Activated CD4-positive, alpha-beta T cell treated with anti-CD3 and anti-CD28 coated beads for 1 hour (primary cell): Measurements from ENCODE around the gene ADGRA1.
"Not testable (repeated sequence)": the region's sequence is repeated elsewhere in the genome, so short reads cannot be mapped to it uniquely, and the experiment has no call there.

Source experiments
- DNase-seq: peaks from one replicate; pipeline ENCODE4 v3.0.0-alpha.2; 2020

Gene ADGRA1

DNA sequence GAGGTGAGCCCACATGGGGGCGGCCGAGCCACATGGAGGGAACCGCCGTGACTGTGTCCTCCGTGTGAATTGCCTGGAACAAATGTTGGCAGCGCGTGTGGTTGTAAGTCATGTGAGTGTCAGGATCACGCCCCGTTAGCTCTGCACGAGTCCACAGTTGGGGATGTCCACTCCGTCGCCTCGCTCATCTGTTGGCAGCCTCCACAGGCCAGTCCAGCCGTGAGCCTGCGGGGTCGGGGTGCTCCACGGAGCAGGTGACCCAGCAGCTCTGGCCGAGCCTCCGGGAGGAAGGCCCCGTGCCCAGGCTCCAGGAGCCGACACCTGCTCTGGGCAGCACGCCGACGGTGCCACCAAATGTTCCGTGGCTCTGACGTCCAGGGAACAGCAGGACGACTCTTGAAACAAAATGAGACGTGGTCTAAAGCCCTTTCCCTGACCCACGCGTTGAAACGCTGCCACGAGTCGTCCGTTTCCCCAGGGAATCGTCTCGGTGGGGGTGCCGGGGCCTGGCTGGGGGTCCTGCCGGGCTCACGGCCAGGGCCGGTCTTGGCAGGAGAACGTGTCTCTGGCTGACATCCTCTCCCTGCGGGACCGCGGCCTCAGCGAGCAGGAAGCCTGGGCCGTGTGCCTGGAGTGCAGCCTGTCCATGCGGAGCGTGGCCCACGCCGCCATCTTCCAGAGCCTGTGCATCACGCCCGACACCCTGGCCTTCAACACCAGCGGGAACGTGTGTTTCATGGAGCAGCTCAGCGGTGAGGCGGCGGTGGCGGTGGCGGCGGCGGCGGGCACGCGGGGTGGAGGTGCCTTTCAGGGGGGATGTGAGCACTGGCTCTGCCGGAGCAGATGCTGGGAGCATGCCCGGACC is 79.3 kb downstream of the ADGRA1 start:
- DNase-seq: no peak

DNA sequence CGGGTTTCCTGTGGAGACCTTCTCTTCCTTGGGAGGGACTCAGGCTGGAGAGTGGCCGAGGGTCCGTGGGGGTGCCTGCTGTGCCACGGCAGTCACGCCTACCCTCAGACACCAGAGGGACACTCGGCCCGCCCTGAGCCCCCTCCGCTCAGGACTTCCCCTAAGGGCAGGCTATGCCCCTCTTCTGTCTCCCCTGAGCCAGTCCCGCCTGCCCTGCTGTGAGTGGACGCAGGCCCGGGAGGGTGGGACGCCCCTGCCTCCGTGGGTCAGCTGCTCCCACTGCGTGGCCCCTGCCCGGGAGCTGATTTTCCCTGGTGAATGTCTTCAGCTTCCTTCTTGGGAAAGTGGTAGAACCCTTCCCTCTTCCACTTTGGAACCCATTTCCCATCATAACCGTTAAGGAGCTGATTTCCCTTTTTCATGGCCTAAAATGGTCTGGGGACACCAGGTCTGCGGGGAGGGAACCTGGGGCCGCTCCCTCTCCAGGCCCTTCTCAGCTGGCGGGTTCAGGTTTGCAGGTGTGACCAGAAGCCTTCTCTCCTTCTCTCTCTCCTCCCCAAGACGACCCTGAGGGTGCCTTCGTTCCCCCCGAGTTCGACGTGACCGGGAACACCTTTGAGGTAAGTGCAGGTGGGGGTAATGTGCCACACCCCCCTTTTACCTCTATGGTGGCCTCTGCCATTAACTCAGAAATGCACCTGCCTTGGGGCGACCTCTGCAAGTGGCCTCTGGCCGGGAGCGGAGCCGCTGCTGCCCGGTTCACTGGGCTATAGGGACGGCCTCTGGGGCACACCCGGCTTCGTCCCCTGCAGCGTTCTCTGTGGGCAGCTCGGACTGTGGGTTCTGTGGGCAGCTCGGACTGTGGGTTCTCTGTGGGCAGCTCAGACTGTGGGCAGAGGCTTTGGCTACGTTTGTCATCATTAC is 80.2 kb downstream of the ADGRA1 start:
- no peak for DNase-seq

DNA sequence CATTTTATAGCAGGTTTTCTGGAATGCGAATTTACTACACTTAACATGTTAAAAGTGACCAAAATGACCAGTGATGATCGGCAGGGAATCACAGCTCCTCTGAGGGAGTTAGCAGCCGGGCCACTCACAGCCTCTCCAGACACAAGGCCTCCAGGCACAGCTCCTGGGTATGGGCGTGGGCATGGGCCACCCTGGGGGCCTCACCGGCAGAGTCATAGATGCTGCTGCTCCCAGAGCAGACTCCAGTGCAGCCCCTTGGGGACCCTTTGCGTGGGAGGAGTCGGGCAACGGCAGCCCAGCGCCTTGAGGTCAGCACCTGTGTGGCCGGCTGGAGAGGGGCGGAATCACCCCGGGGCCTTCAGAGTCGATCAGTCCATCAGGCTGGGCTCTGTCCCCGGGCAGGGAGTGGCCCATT is 80.9 kb downstream of the ADGRA1 start:
- no peak for DNase-seq

DNA sequence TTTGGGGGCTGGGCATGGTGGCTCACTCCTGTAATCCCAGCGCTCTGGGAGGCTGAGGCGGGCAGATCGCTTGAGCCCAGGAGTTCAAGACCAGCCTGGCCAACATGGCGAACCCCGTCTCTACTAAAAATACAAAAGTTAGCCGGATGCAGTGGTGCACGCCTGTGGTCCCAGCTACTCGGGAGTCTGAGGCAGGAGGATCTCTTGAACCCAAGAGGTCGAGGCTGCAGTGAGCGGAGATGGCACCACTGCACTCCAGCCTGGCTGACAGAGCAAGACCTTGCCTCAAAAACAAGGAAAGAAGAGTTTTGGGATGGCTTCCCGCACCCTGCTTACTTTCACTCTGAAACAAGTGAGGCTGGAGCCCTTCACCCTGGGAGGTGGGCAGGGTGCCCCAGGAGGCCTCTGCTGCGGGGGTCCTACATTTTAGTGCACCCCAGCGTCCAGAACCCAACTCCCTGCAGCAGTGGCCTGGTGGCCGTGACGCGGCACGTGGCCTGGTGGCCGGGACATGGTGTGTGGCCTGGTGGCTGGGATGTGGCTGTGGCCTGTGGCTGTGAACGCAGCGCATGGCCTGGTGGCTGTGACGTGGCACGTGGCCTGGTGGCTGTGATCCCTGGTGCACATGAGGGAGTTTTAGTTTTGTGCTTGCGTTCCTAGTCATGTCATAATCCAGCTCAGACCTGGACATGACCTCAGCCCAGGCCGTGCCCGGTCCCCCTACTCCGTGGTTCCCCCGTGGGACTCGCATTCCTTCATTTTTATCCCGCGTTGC is 81.6 kb downstream of the ADGRA1 start:
- DNase-seq: no peak

DNA sequence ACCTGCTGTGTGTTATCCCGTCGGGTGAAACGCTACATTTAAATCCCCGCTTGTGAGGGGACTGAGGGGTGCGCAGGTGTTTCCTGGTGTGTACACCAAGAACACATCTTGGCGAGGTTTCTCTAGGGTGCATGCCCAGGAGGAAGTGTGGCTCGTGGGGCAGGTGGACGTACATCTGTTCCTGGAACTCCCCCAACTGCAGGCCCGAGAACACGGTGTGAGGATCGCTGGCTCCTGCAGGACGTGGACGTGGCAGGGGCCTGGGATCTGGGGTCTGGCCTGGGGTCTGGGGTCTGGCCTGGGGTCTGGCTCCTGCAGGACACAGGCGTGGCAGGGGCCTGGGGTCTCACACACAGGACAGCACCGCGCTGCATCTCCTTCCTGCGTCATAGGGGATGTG is 82.4 kb downstream of the ADGRA1 start:
- no peak for DNase-seq

DNA sequence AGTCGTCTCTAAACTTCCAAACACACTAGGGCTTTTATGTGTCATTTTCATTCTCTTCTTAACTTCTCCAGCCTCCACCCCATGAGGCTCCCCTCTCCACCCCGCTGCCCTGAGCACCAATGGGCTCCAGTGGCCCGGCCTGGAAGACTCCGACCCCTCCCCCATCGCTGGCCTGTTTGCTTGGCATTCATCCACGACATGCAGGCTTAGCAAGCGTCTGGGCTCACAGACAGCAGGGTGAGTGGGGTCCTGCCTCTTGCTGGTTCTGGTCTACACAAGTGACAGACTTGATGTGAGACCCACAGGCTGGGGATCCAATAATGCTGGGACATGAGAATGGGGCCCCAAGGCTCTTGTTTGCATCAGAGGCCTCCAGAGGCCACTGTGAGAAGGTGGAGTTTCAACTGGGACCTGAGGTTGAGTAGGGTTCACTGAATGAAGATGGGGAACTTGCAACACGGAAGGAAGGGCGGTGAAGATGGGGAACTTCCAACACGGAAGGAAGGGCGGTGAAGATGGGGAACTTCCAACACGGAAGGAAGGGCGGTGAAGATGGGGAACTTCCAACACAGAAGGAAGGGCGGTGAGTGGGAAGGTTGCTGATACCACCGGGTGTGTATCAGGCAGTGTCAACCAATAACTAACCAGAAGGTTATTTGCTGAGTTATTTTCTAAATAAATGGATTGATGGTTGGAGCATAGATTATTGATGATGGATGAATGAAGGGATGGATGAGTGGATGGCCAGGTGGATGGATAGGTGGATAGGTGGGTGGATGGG is 86.3 kb downstream of the ADGRA1 start:
- no peak for DNase-seq

DNA sequence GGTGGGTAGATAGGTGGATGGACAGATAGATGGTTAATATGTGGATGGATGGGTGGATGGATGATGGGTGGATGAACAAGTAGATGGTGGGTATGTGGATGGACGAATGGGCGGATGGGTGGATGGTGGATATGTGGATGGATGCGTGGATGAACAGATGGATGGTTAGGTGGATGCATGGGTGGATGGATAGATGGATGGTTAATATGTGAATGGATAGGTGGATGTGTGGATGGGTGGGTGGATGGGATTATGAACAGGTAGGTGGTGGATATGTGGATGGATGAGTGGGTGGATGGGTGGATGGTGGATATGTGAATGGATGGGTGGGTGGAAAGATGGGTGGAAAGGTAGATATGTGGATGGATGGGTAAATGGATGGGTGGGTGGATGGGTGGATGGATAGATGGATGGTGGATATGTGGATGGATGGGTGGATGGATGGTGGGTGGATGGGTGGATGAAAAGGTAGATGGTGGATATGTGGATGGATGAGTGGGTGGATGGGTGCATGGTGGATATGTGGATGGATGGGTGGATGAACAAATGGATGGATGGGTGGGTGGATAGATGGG is 87.1 kb downstream of the ADGRA1 start:
- DNase-seq: no peak

DNA sequence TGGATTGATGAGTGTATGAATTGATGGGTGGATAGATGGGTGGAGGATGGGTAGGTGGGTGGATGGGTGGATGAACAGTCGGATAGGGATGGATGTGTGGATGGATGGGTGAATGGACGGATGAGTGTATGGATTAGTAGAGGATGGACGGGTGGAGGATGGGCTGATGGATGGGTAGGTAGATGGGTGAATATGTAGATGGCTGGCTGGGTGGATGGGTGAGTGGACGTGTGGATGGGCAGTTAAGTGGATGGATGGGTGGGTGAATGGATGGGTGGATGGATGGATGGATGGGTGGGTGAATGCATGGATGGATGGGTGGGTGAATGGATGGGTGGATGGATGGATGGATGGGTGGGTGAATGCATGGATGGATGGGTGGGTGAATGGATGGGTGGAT is 87.9 kb downstream of the ADGRA1 start:
- DNase-seq: not testable (repeated sequence)

DNA sequence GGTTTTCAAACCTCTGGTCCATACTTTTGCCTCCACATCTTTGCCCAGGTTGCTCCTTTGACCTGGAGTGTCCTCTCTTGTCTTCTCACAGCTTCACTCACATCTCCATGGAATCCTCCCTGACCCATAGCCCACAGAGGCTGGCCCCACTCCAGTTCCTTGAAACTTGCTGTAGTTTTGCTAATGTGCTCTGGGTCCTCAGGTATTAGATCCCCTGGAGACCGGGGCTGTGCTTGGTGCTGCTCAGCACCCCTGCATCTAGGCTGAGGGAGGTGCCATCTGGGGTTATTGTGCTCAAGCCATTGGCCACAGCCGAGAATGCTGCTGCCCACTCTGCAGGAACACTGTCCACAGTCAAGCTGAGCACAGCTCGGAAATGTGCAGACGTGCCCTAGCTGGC is 88.8 kb downstream of the ADGRA1 start:
- no peak for DNase-seq

DNA sequence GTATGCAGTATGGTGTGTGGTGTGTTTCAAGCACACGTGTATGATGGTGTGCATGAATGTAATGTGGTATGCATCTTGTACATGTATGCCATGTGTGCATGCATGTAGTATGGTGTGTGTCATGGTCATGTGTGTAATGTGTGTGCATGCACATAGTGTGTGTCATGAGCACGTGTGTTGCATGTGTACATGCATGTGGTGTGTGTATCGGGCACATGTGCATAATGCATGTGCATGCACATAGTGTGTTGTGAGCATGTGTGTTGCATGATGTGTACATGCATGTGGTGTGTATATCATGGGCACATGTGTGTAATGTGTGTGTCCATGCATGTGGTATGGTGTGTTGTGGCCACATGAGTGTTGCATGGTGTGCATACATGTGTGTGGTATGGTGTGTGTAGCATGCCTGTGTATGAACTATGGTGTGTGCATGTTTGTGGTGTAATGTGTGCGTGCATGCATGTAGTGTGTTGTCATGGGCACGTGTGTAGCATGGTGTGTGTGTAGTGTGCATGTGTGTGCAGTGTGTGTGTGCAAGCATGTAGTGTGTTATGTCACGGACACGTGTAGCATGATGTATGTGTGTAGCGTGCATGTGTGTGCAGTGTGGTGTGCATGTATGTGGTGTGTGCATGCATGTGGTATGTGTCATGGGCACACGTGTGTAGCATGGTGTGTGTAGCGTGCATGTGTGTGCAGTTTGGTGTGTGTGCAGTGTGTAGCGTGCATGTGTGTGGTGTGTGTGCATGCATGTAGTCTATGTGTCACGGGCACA is 89.8 kb downstream of the ADGRA1 start:
- DNase-seq: no peak

DNA sequence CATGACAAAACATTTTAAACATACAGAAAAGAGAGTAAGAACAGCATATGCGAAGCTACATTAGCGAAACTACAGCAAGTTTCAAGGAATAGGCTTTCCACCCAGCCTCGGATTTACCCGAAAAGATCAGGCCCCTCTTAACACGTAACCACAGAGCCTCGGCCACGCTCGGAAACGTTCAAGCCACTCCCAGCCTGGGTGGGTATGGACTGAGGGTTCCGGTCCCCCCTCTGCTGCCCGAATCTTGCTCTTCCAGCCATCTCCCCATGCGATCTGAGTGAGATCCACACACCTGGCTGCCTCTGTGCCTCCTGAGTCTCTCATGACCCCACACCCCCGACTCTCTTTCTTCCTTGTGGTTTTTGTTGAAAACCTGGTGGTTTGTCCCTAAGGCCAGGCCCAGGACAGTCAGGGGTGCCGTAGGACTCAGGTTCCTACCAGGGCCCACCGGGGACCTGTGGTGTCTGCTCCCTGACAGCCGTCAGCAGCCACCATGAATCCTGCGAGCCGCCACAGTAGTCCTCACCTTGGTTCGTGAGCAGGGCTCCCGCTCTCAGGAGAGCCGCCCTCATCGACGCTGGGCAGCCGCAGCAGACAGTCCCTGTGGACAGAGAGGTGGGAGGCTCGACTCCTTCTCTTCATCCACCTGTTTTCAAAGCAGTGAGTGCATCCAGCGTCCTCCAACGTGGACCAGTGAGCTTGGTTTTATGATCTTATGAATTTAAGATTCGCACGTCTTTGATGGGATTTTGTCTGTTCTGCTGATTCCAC is 90.8 kb downstream of the ADGRA1 start:
- no peak for DNase-seq

DNA sequence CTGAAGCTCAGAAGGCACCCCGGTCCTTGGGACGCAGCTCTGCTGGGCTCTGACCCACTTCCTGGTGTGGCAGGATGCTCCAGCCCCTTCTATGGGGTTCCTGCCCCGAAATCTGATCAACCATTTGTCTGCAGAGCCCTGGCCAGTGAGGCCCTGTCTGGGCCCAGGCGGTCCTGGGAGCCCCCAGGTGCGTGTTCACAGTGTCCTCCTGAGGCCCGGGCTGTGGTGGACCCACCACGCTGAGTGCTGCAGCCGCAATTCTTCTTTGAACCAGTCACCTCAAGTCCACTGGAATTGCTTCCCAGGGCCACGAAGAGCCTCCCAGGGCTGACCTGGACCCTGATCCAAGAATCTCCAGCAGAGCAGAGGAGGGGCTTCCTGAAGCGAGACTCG is 91.4 kb downstream of the ADGRA1 start:
- no peak for DNase-seq

DNA sequence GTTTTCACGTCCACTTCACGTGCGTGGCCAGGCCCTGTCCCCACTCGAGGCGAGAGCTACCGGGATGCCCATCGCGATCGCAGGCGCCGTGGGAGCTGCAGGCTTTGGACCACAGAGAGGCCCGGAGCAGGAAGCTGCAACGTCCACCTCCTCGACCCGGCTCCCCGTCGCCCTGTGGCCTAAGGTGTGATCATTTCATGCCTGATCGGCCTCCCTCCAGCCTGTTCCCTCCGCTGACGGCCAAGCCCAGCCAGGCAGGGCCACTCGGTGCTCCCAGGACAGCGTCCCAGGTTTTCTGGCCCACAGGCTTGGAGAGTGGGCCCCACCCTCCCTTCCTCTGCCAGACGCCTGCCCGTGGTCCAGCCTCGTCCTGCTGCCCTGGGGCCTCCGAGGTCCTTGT is 91.9 kb downstream of the ADGRA1 start:
- DNase-seq: no peak

DNA sequence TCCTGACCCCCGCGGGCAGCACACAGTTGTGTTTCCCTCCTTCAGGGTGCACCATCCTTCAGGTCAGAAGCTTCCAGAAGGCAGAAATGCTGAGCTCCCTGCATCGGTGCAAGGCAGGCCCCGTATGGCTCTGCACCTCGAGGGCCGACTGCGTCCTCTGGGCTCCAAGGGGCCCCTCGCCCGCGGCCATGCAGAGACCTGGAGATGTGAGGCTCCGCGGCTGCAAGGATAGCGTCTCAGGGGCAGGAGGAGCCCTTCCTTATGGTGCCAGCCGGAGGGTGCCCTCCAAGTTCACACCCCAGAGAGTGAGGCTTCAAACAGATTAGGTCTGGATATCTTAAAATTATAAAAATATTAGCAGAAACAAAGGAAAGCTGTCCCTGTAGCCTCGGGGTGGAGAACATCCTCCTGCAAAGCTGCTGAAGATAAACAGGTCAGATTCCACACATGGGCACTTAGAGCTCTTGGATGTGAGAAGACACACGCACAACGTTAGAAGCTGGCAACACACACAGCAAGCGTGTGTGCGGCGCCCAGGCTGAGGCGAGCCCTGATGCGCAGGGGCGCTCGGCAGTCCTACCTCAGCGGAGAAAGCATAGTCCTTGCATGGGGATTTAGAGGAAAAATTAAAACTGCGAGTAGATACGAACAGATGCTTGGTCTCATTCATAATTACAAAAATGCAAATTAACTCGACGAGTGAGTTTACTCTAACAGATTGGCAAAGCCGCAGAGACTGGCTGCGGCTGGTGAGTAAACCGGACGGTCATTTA is 92.7 kb downstream of the ADGRA1 start:
- DNase-seq: no peak

DNA sequence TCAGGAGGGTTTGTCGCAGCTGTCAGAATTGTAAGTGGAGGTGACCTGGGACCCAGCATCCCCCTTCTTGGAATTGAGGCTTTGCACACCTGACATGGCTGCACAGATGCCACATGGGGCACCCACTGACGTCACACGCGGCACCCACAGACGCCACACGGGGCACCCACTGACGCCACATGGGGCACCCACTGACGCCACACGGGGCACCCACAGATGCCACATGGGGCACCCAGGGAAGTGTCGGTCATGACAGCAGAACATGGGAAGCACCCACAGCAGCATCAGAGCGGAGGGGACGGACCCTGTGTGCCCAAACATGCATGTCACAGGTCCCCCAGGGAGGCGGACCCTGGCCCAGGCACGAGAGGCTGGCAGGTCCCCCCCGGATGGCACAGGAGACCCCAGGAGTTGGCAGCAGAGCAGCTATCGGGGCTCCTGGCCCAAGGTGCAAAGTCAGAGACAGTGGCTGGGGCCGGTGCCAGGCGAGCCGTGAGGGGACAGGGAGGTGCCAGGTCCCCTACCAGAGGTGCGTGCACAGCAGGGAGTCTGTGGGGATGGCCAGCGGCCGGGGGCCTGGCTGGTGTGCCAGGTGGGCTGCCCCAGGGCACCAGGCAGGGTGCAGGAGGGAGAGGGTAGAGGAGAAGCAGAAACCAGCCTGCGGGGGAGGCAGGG is 93.4 kb downstream of the ADGRA1 start:
- no peak for DNase-seq
